HUES6 (cell line): Measurements from ENCODE around the gene MARVELD3.
"Not testable (repeated sequence)": the region's sequence is repeated elsewhere in the genome, so short reads cannot be mapped to it uniquely, and the experiment has no call there.

ENCODE experiments used
- H3K27ac ChIP-seq: 2 replicates; pipeline ENCODE4 v1.7.0; 2013; ENCODE audit warnings: low read depth, mild to moderate bottlenecking, low read length, inconsistent platforms
- H3K27me3 ChIP-seq: 2 replicates; pipeline ENCODE4 v1.6.1; 2013; ENCODE audit warnings: low read length; ENCODE audit not compliant: control insufficient read depth, insufficient read depth
- H3K36me3 ChIP-seq: 2 replicates; pipeline ENCODE4 v1.6.1; 2013; ENCODE audit warnings: low read length; ENCODE audit not compliant: control insufficient read depth, insufficient read depth
- H3K4me1 ChIP-seq: 2 replicates; pipeline ENCODE4 v1.6.1; 2013; ENCODE audit warnings: low read length; ENCODE audit not compliant: control insufficient read depth, insufficient read depth
- H3K4me3 ChIP-seq: 2 replicates; pipeline ENCODE4 v1.5.1; 2013; ENCODE audit warnings: low read depth, low read length
- H3K9ac ChIP-seq: one replicate; pipeline ENCODE4 v1.6.1; 2013; ENCODE audit warnings: mild to moderate bottlenecking, low read length
- H3K9me3 ChIP-seq: 2 replicates; pipeline ENCODE4 v1.6.1; 2013; ENCODE audit warnings: low read depth, low read length; ENCODE audit not compliant: control insufficient read depth, insufficient read depth

The MARVELD3 gene

GRCh38 chr16:71594000-71594646 is 31.9 kb upstream of the MARVELD3 start:
- no peak overlapping the region for H3K27ac ChIP-seq
- no peaks in the 10 kb centered on the region; the same call in 1 of the 2 replicates for H3K4me1 ChIP-seq
- no peaks in the 10 kb centered on the region; the same call in 1 of the 2 replicates for H3K27me3 ChIP-seq
- no peak overlapping the region for H3K4me3 ChIP-seq
- H3K36me3 ChIP-seq = no peaks in the 10 kb centered on the region
- no peaks in the 10 kb centered on the region for H3K9me3 ChIP-seq
- no peak overlapping the region for H3K9ac ChIP-seq

DNA sequence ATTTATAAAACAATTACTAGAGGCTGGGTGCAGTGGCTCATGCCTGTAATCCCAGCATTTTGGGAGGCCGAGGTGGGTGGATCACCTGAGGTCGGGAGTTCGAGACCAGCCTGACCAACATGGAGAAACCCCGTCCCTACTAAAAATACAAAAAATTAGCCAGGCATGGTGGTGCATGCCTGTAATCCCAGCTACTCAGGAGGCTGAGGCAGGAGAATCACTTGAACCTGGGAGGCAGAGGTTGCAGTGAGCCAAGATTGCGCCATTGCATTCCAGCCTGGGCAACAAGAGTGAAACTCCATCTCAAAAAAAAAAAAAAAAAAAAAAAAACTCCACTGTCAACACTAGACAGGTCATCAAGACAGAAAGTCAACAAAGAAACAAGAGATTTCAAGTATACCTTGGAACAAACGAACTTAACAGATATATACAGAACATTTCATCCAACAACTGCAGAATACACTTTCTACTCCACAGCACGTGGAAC is 30.6 kb upstream of the MARVELD3 start:
- H3K27ac ChIP-seq, H3K4me1 ChIP-seq, H3K27me3 ChIP-seq, H3K9me3 ChIP-seq, H3K4me3 ChIP-seq, H3K9ac ChIP-seq, H3K36me3 ChIP-seq: not testable (repeated sequence)

- not testable (repeated sequence) for H3K4me3 ChIP-seq, H3K27ac ChIP-seq, H3K4me1 ChIP-seq, H3K27me3 ChIP-seq, H3K9ac ChIP-seq, H3K36me3 ChIP-seq, H3K9me3 ChIP-seq
Measured at GRCh38 chr16:71598426-71598825, 27.6 kb upstream of the MARVELD3 start.

- Histone ChIP-seq H3K36me3 (no peaks in the 10 kb centered on the region), H3K4me3 (no peak overlapping the region), H3K9ac (no peak overlapping the region), H3K27me3 (no peaks in the 10 kb centered on the region), H3K9me3 (no peaks in the 10 kb centered on the region), H3K27ac (no peak overlapping the region), H3K4me1 (no peaks in the 10 kb centered on the region)
Measured at GRCh38 chr16:71600822-71601221, 25.2 kb upstream of the MARVELD3 start.

- Histone ChIP-seq H3K27ac (no peak overlapping the region), H3K9ac (no peak overlapping the region), H3K27me3 (no peaks in the 10 kb centered on the region), H3K4me3 (no peak overlapping the region), H3K9me3 (no peaks in the 10 kb centered on the region), H3K36me3 (no peaks in the 10 kb centered on the region), H3K4me1 (peaks cover 3% of the 10 kb centered on the region; the same call in 1 of the 2 replicates)
Measured at GRCh38 chr16:71609066-71609465, 16.9 kb upstream of the MARVELD3 start.

- no peak overlapping the region for H3K4me3 ChIP-seq
- H3K36me3 ChIP-seq = no peaks in the 10 kb centered on the region
- H3K27me3 ChIP-seq = no peaks in the 10 kb centered on the region
- H3K4me1 ChIP-seq = peaks cover 3% of the 10 kb centered on the region; the same call in 1 of the 2 replicates
- H3K27ac ChIP-seq = no peak overlapping the region
- H3K9me3 ChIP-seq = no peaks in the 10 kb centered on the region
- no peak overlapping the region for H3K9ac ChIP-seq
Measured at GRCh38 chr16:71610447-71610846, 15.5 kb upstream of the MARVELD3 start.

DNA sequence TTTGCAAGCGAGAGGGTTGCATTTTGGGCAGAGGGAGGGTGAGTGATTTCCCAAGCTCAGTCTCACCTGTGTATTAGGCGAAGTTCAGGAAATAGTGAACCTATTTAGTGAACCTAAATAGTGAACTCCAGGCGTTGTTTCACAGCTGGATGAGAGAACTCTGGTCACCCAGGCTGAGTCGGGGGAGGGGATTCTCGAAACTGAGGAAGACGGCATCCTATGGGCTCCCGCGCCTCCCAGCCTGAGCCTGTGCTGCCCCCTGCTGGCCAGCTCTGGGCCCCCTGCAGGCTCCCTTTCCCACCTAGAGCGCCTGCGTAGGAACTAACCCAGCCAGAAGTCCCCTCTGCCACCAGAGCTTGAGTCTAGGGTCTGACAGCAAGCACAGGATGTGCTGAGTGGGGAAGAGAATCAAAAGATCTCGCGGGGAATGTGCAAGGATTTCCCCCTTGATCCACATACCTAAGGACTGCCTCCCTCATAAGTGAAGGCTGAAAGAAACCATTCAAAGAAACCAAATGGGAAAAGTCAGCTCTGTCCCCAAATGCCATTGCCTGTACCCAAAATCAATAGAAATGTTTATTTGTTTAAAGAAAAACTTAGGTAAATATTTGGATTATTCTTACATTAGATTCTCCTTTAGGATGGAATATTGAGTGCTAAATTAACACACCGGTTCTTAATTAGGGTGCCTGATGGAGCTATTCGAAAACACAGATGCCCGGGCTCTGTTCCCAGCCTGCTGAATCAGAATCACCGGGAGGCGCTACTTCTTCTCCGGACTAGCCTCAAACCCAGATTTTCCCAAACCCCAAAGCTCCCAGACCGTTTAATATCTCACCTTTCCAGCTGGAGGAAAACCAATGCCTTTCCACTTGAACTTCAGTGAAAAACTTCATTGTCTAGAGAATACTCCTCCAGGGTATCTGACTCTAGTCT is 14.8 kb upstream of the MARVELD3 start:
- Histone ChIP-seq H3K27me3 (no peaks in the 10 kb centered on the region), H3K4me1 (peaks cover 3% of the 10 kb centered on the region; the same call in 1 of the 2 replicates), H3K36me3 (no peaks in the 10 kb centered on the region), H3K9ac (no peak overlapping the region), H3K4me3 (peak overlapping the region; percentile 15; the same call in 1 of the 2 replicates), H3K27ac (no peak overlapping the region), H3K9me3 (no peaks in the 10 kb centered on the region)

- not testable (repeated sequence) for H3K9ac ChIP-seq, H3K9me3 ChIP-seq, H3K4me3 ChIP-seq, H3K27ac ChIP-seq, H3K27me3 ChIP-seq, H3K36me3 ChIP-seq, H3K4me1 ChIP-seq
Measured at GRCh38 chr16:71614956-71615355, 11.0 kb upstream of the MARVELD3 start.

GRCh38 chr16:71618429-71618828 is 7.6 kb upstream of the MARVELD3 start:
- no peak overlapping the region for H3K27ac ChIP-seq
- no peak overlapping the region for H3K4me3 ChIP-seq
- no peaks in the 10 kb centered on the region for H3K4me1 ChIP-seq
- H3K27me3 ChIP-seq = peaks cover under 1% of the 10 kb centered on the region; the same call in 1 of the 2 replicates
- no peak overlapping the region for H3K9ac ChIP-seq
- no peaks in the 10 kb centered on the region for H3K36me3 ChIP-seq
- H3K9me3 ChIP-seq = no peaks in the 10 kb centered on the region

GRCh38 chr16:71622088-71622487 is 3.9 kb upstream of the MARVELD3 start:
- H3K4me1 ChIP-seq = peaks cover 3% of the 10 kb centered on the region; the same call in 1 of the 2 replicates
- H3K27ac ChIP-seq = no peak overlapping the region
- H3K36me3 ChIP-seq = no peaks in the 10 kb centered on the region
- H3K9me3 ChIP-seq = no peaks in the 10 kb centered on the region
- no peak overlapping the region for H3K9ac ChIP-seq
- peaks cover 36% of the 10 kb centered on the region; the same call in 1 of the 2 replicates for H3K27me3 ChIP-seq
- H3K4me3 ChIP-seq = no peak overlapping the region

- H3K27me3 ChIP-seq = peaks cover 47% of the 10 kb centered on the region; the same call in 1 of the 2 replicates
- peaks cover 8% of the 10 kb centered on the region for H3K4me1 ChIP-seq
- H3K9ac ChIP-seq = no peak overlapping the region
- no peaks in the 10 kb centered on the region for H3K36me3 ChIP-seq
- no peak overlapping the region for H3K27ac ChIP-seq
- no peaks in the 10 kb centered on the region for H3K9me3 ChIP-seq
- no peak overlapping the region for H3K4me3 ChIP-seq
Measured at GRCh38 chr16:71623597-71623996, 2.4 kb upstream of the MARVELD3 start.
